PFSK-1 (cell line): ENCODE measurements around the gene NDOR1.

Experiments used
- FOXP2 ChIP-seq: optimal IDR thresholded peaks from 2 replicates; pipeline ENCODE3; 2011; ENCODE audit warnings: borderline replicate concordance, control low read depth, inconsistent platforms; ENCODE audit not compliant: insufficient read depth; ENCODE audit errors: extremely low read length, extremely low read depth
- POLR2AphosphoS5 ChIP-seq: IDR thresholded peaks from 2 replicates; pipeline ENCODE4 v1.6.1; 2012; ENCODE audit warnings: low read depth, mild to moderate bottlenecking, control low read depth, low read length, moderate library complexity
- REST ChIP-seq, 2 experiments: IDR thresholded peaks; 2 replicates each; pipeline versions ENCODE4 v1.6.1 to v1.8.0; 2011 to 2012; ENCODE audit warnings: low read depth in 2 of 2, low read length in 2 of 2, control low read depth in 1 of 2, inconsistent platforms in 1 of 2, mild to moderate bottlenecking in 1 of 2, moderate library complexity in 1 of 2; ENCODE audit not compliant: insufficient read depth in 1 of 2
- SIN3A ChIP-seq: IDR thresholded peaks from 2 replicates; pipeline ENCODE4 v1.6.1; 2012; ENCODE audit warnings: mild to moderate bottlenecking, low read length, moderate library complexity, borderline replicate concordance; ENCODE audit not compliant: insufficient read depth
- TAF1 ChIP-seq: IDR thresholded peaks from 2 replicates; pipeline ENCODE4 v1.6.1; 2012; ENCODE audit warnings: low read length, control low read depth, borderline replicate concordance; ENCODE audit not compliant: insufficient read depth

The NDOR1 gene

GRCh38 chr9:137250329-137251193 lies 45.1 kb downstream of the NDOR1 start:
- no peak for TF ChIP-seq REST (IDR thresholded peaks at IDR 0.05; ENCODE audit: insufficient read depth in 1 of 2, low read depth in 2 of 2, low read length in 2 of 2)
- no peak for TF ChIP-seq SIN3A
- TF ChIP-seq POLR2AphosphoS5, result no peak
- no peak for TF ChIP-seq FOXP2
- no peak for TF ChIP-seq TAF1

- TF ChIP-seq TAF1 (no peak), SIN3A (no peak)
These were observed 45.6 kb downstream of the NDOR1 start, which contains the start of gene STPG3 for GRCh38 chr9:137251194-137251461. TSS of gene STPG3 (plus strand) at chr9:137251286. CDS start at chr9:137251287, 1 bp downstream.

DNA sequence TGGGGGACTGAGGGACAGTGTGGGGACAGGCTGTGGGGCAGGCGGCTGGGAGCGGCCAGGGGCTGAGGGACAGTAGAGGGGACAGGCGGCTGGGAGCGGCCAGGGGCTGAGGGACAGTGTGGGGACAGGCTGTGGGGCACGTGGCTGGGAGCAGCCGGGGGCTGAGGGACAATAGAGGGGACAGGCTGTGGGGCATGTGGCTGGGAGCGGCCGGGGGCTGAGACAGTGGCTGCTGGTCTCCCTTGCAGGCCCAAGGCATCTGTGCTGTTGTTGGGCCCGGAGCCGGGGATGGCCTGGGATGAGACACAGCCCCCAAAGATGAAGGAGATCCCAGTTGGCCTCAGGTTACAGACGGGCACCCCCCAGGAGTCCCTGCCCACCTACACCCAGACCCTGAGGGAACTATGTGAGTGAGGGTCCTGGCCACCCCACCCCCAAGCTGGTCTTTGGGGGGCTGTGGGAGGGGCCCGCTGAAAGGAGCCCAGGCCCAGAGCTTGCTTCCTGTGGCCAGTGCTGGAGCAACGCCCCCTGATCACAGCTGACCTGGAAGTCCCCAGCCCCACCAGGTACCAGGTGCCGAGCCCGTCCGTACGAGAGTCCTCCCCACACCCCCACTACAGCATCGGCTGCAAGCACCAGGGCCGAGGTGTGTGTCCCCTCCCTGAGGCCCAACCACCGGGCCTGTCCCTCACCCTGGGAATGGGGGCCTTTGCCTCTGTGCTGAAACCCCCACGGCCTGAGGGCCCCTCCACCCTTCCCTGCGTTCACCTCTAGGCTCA lies 46.2 kb downstream of the NDOR1 start:
- no peak for TF ChIP-seq POLR2AphosphoS5
- no peak for TF ChIP-seq SIN3A
- TF ChIP-seq FOXP2, result no peak
- TF ChIP-seq REST (IDR thresholded peaks at IDR 0.05; ENCODE audit: insufficient read depth in 1 of 2, low read depth in 2 of 2, low read length in 2 of 2), result no peak
- no peak for TF ChIP-seq TAF1

DNA sequence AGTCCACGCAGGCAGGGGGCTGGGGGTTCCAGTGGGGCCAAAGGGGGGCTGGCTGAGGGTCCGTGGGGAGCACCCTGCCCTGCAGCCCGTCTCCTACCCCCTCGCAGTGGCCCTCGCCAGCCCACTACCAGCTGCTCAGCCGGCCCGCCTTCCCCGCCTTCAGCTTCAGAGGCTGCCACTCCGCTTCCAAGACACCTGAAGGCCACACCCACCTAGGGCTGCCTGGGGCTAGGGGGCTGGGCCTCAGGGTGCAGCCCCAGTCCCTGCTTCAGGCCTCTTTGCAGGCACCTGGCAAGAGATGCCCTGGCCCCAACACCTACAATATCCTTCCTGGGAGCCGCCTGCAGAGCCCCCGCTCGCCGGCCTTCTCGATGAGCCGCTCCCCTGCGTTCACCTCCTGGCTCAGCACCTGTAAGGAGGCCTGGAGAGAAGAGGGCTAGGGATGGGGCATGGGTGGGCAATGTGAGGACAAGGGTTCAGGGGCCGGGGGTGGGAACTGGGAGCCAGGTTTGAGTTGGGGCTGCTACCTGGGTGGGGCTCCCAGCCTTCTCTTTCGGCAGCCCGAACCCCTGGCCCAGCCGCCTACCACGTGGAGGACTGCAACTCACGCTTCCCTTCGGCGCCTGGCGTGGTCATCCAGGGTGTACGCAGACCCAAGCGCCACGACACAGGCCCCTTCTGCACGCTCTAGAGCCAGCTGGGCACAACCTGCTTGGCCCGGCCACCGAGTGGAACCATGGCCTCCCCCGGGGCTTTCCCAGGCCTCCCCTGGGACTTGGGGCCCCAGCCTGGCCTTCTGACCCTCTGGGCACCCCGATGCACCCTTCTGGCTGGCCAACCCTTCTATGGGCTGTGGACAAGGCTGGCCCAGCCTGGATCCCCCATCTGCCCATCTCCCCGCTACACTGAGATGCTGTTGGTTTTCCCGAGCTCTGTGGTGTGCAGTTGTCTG lies 47.3 kb downstream of the NDOR1 start:
- TF ChIP-seq POLR2AphosphoS5 (no peak), TAF1 (no peak), REST (IDR thresholded peaks at IDR 0.05; ENCODE audit: insufficient read depth in 1 of 2, low read depth in 2 of 2, low read length in 2 of 2) (no peak), SIN3A (no peak), FOXP2 (no peak)
